ENCODE data around the gene MRPS34.

The MRPS34 gene

GRCh38 chr16:1752853-1753252, 20.1 kb downstream of the MRPS34 start:
- Histone ChIP-seq H3K27ac (ENCODE audit: low read length) (no peak overlapping the region), H3K27me3 (replicated peaks; ENCODE audit: insufficient read depth, low read length) (no peaks in the 10 kb centered on the region), H3K9ac (ENCODE audit: low read length) (no peak overlapping the region), H3F3A (ENCODE audit: insufficient read depth, low read length) (no peaks in the 10 kb centered on the region), H3K36me3 (replicated peaks; ENCODE audit: insufficient read depth, low read length) (no peaks in the 10 kb centered on the region), H3K4me1 (ENCODE audit: low read length) (no peaks in the 10 kb centered on the region), H3K4me3 (ENCODE audit: low read length) (no peak overlapping the region), H3K79me2 (ENCODE audit: low read length) (no peaks in the 10 kb centered on the region), H2AFZ (ENCODE audit: low read length) (no peak overlapping the region), H3K9me3 (replicated peaks; ENCODE audit: insufficient read depth, low read length) (no peaks in the 10 kb centered on the region), H4K20me1 (ENCODE audit: insufficient read depth, low read length) (no peaks in the 10 kb centered on the region), H3K9me2 (replicated peaks; ENCODE audit: insufficient read depth, low read length) (no peaks in the 10 kb centered on the region), H3K4me2 (ENCODE audit: low read depth, low read length) (no peak overlapping the region)
- no peak for DNase-seq
- TF ChIP-seq CTCF (IDR thresholded peaks at IDR 0.05; ENCODE audit: low read length): no peak
- no peak for TF ChIP-seq EZH2phosphoT487 (IDR thresholded peaks at IDR 0.05; ENCODE audit: low read length)
- no peak for TF ChIP-seq EZH2 (optimal IDR thresholded peaks at IDR 0.05; ENCODE audit: low read depth, low read length)

- DNase-seq: no peak
- TF ChIP-seq EZH2 (optimal IDR thresholded peaks at IDR 0.05; ENCODE audit: low read depth, low read length): no peak
- TF ChIP-seq CTCF (IDR thresholded peaks at IDR 0.05; ENCODE audit: low read length): no peak
- no peak for TF ChIP-seq EZH2phosphoT487 (IDR thresholded peaks at IDR 0.05; ENCODE audit: low read length)
- H4K20me1 ChIP-seq (ENCODE audit: insufficient read depth, low read length): no peaks in the 10 kb centered on the region
- no peak overlapping the region for H3K4me3 ChIP-seq (ENCODE audit: low read length)
- no peaks in the 10 kb centered on the region for H3K79me2 ChIP-seq (ENCODE audit: low read length)
- no peak overlapping the region for H3K27ac ChIP-seq (ENCODE audit: low read length)
- no peaks in the 10 kb centered on the region for H3K27me3 ChIP-seq (replicated peaks; ENCODE audit: insufficient read depth, low read length)
- no peaks in the 10 kb centered on the region for H3K36me3 ChIP-seq (replicated peaks; ENCODE audit: insufficient read depth, low read length)
- no peak overlapping the region for H3K9ac ChIP-seq (ENCODE audit: low read length)
- H3K9me2 ChIP-seq (replicated peaks; ENCODE audit: insufficient read depth, low read length): no peaks in the 10 kb centered on the region
- no peak overlapping the region for H2AFZ ChIP-seq (ENCODE audit: low read length)
- H3K4me2 ChIP-seq (ENCODE audit: low read depth, low read length): no peak overlapping the region
- H3F3A ChIP-seq (ENCODE audit: insufficient read depth, low read length): no peaks in the 10 kb centered on the region
- H3K9me3 ChIP-seq (replicated peaks; ENCODE audit: insufficient read depth, low read length): no peaks in the 10 kb centered on the region
- no peaks in the 10 kb centered on the region for H3K4me1 ChIP-seq (ENCODE audit: low read length)
These were observed 21.0 kb downstream of the MRPS34 start for GRCh38 chr16:1751946-1752345.

GRCh38 chr16:1749152-1750117, 23.5 kb downstream of the MRPS34 start:
- no peaks in the 10 kb centered on the region for H3K9me3 ChIP-seq (replicated peaks; ENCODE audit: insufficient read depth, low read length)
- TF ChIP-seq EZH2 (optimal IDR thresholded peaks at IDR 0.05; ENCODE audit: low read depth, low read length) (no peak), EZH2phosphoT487 (IDR thresholded peaks at IDR 0.05; ENCODE audit: low read length) (no peak), CTCF (IDR thresholded peaks at IDR 0.05; ENCODE audit: low read length) (no peak)
- H3K79me2 ChIP-seq (ENCODE audit: low read length): no peaks in the 10 kb centered on the region
- no peaks in the 10 kb centered on the region for H3K9me2 ChIP-seq (replicated peaks; ENCODE audit: insufficient read depth, low read length)
- no peaks in the 10 kb centered on the region for H3F3A ChIP-seq (ENCODE audit: insufficient read depth, low read length)
- no peaks in the 10 kb centered on the region for H3K36me3 ChIP-seq (replicated peaks; ENCODE audit: insufficient read depth, low read length)
- H3K27me3 ChIP-seq (replicated peaks; ENCODE audit: insufficient read depth, low read length): no peaks in the 10 kb centered on the region
- H2AFZ ChIP-seq (ENCODE audit: low read length): no peak overlapping the region
- H3K9ac ChIP-seq (ENCODE audit: low read length): no peak overlapping the region
- no peaks in the 10 kb centered on the region for H4K20me1 ChIP-seq (ENCODE audit: insufficient read depth, low read length)
- H3K4me3 ChIP-seq (ENCODE audit: low read length): no peak overlapping the region
- no peak overlapping the region for H3K27ac ChIP-seq (ENCODE audit: low read length)
- no peaks in the 10 kb centered on the region for H3K4me1 ChIP-seq (ENCODE audit: low read length)
- no peak overlapping the region for H3K4me2 ChIP-seq (ENCODE audit: low read depth, low read length)
- DNase-seq: no peak
